Activated CD4-positive, alpha-beta T cell treated with anti-CD3 and anti-CD28 coated beads, Interleukin-2, Interleukin-4, amounts not matched to agents 100 ng/mL and 50 ng/mL, durations not matched to agents 16 hours and 8 hours (primary cell): Measurements from ENCODE around the gene FICD.
A peak's percentile ranks its signal among the peaks of the same experiment; 100 is the strongest.

Experiments
- DNase-seq: peaks from one replicate; pipeline ENCODE4 v3.0.0-alpha.2; 2020; ENCODE audit warnings: low spot score

Gene FICD

GRCh38 chr12:108502922-108503321 lies 12.2 kb upstream of the FICD start:
- DNase-seq = no peak

GRCh38 chr12:108505129-108505528 lies 9.9 kb upstream of the FICD start:
- DNase-seq = no peak

- peak; percentile 34 for DNase-seq
Observed at GRCh38 chr12:108507971-108508642, 7.0 kb upstream of the FICD start.

GRCh38 chr12:108509806-108510205 lies 5.3 kb upstream of the FICD start:
- no peak for DNase-seq

- DNase-seq = no peak
Observed at GRCh38 chr12:108510836-108511235, 4.2 kb upstream of the FICD start.

- DNase-seq = peak; percentile 71
Observed at GRCh38 chr12:108511633-108512540, 3.2 kb upstream of the FICD start.

- no peak for DNase-seq
Observed at GRCh38 chr12:108514468-108514972, 557 bp upstream of the FICD start.

- no peak for DNase-seq
Observed at GRCh38 chr12:108515916-108516315, 839 bp downstream of the FICD start.

- DNase-seq = no peak
Observed at GRCh38 chr12:108516511-108517275, 1.6 kb downstream of the FICD start.

GRCh38 chr12:108517288-108518100 lies 2.4 kb downstream of the FICD start:
- DNase-seq = no peak

- DNase-seq = no peak
Observed at GRCh38 chr12:108518101-108518715, 3.1 kb downstream of the FICD start.

- DNase-seq = no peak
Observed at GRCh38 chr12:108518716-108519496, 3.8 kb downstream of the FICD start.

- DNase-seq = no peak
Observed at GRCh38 chr12:108519558-108519957, 4.5 kb downstream of the FICD start.

- no peak for DNase-seq
Observed at GRCh38 chr12:108523365-108523764, 8.3 kb downstream of the FICD start.

GRCh38 chr12:108525681-108526080 lies 10.6 kb downstream of the FICD start:
- DNase-seq = no peak

GRCh38 chr12:108526482-108527165 lies 11.5 kb downstream of the FICD start:
- DNase-seq = no peak

GRCh38 chr12:108527166-108527496 lies 12.1 kb downstream of the FICD start:
- no peak for DNase-seq

GRCh38 chr12:108530161-108530560 lies 15.1 kb downstream of the FICD start:
- no peak for DNase-seq

GRCh38 chr12:108531929-108532848 lies 17.1 kb downstream of the FICD start:
- DNase-seq = no peak
